Astrocyte of the spinal cord (primary cell): ENCODE measurements around the gene ANXA2.

Experiments used
- DNase-seq: peaks from one replicate; pipeline ENCODE4 v3.0.0; 2011; ENCODE audit warnings: low read depth, low spot score
- H3K4me3 ChIP-seq: 2 replicates; pipeline ENCODE4 v1.5.1; 2011; ENCODE audit warnings: low read depth, mild to moderate bottlenecking, low read length, moderate library complexity
- in situ Hi-C: cut with HindIII; loops from 2 replicates; pipeline ENCODE4 v1.10.0; 2017; ENCODE audit warnings: low sequenced_read_pairs
- TF ChIP-seq, protein P1 (sequence below): IDR thresholded peaks from 2 replicates; pipeline ENCODE4 v1.5.1; 2012; ENCODE audit warnings: low read depth, mild to moderate bottlenecking, low read length, inconsistent platforms

ANXA2 gene

DNA sequence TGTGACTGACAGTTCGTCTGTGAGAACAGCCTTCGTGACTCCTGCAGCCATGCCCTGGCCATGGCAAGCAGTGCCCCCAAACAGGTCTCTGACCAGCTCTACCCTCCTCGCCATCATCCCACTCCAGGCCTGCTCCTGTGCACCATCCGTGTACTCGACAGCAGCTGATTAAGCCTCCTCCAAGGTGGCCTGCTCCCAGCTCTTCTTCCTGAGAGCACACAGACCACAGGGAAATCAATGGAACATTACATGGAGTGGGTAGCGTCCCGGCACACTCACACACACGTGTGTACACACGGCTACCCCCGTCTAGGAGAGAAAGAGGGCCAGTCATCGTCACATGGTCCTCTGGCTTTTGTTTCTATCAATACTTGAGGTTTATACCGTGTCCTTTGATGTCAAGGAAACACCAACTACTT is 21.1 kb downstream of the ANXA2 start:
- no peak overlapping the region for H3K4me3 ChIP-seq
- TF ChIP-seq, protein P1, sequence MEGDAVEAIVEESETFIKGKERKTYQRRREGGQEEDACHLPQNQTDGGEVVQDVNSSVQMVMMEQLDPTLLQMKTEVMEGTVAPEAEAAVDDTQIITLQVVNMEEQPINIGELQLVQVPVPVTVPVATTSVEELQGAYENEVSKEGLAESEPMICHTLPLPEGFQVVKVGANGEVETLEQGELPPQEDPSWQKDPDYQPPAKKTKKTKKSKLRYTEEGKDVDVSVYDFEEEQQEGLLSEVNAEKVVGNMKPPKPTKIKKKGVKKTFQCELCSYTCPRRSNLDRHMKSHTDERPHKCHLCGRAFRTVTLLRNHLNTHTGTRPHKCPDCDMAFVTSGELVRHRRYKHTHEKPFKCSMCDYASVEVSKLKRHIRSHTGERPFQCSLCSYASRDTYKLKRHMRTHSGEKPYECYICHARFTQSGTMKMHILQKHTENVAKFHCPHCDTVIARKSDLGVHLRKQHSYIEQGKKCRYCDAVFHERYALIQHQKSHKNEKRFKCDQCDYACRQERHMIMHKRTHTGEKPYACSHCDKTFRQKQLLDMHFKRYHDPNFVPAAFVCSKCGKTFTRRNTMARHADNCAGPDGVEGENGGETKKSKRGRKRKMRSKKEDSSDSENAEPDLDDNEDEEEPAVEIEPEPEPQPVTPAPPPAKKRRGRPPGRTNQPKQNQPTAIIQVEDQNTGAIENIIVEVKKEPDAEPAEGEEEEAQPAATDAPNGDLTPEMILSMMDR: no peak
- no peak for DNase-seq
- in situ Hi-C loops: no loop called here

DNA sequence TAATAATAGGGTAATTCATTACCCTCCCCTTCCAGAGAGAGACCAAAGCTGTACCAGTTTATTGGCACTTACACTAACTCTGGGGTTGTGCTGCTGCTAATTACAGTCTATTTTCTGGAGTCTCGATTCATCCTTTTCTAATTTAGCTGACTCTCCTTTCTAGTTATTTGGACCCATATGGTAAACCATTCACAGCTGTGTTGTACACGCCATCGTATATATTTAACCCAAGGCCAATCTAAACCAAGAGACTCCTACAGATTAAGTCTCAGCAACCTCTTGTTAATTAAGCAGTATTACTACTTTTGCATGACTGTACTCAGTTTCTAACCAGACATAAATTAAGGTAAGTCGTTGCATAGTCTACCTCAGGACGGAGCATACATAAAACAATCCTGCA is 22.5 kb downstream of the ANXA2 start:
- no peak overlapping the region for H3K4me3 ChIP-seq
- DNase-seq: no peak
- TF ChIP-seq, protein P1: no peak
- in situ Hi-C loops: no loop called here

DNA sequence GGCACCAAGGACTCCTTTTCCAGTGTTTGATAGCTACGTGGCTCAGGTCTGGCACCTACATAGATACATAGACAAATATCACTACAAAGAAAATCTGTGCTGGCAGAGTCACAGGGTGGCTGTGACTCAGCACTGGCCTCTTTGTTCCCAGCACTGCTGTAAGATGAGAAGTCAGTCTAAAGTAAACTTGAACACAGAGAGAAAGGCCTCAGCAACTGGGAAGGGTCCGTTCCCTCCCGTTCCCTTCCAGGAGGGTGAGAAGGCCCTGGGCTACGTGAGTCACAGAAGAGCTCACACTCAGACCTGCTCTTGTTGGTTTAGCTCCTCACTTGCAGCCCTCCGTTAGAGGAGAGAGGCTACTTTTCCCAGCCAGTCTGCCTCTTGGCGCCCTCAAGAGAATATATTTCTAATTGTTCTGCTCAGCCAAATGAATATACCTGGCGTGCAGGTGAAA is 23.1 kb downstream of the ANXA2 start:
- TF ChIP-seq, protein P1: no peak
- in situ Hi-C loops: no loop called here
- H3K4me3 ChIP-seq: no peak overlapping the region
- DNase-seq: peak; percentile 99

DNA sequence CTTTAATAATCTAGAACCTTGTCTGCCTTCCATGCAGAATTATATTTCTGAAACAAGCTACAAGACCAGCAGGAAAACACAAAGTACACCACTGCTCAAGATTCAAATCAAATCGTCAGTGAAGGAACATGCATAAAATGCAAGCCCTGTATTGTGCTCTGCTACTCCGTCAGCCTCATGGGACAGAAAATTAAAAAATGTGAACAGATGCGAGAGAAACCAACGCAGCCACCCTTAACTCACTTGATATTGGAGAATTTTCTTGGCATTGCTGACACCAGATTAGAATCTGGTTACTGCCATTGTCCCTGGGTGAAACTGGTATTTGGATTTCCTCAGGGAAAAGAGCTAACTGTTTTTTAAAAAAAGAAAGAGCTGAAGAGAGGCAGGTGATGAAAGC is 23.6 kb downstream of the ANXA2 start:
- H3K4me3 ChIP-seq: no peak overlapping the region
- in situ Hi-C loops: no loop called here

DNA sequence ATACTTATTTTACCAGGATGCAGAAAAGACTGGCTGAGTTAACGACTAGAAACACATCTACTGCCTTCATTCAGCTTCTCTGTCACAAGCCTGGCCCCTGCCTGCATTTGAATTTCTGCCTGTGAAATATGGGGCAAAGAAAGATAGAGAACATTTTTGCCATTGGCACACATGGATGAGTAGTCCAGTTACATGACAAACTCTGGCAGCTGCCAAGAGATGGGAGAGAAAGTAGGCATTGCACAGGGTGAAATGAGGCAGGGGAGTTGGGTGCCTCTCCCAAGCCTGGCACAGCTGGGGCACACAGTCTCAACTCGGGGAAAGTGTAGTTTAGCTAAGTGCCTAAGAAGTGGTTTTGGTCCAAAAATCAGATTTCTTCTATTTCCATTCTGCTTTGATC is 24.0 kb downstream of the ANXA2 start:
- H3K4me3 ChIP-seq: no peak overlapping the region
- DNase-seq: no peak
- TF ChIP-seq, protein P1: no peak
- in situ Hi-C loops: no loop called here

More for the DNA sequence above, 23.6 kb downstream of the ANXA2 start:
- TF ChIP-seq, protein P1: no peak
- DNase-seq: no peak

DNA sequence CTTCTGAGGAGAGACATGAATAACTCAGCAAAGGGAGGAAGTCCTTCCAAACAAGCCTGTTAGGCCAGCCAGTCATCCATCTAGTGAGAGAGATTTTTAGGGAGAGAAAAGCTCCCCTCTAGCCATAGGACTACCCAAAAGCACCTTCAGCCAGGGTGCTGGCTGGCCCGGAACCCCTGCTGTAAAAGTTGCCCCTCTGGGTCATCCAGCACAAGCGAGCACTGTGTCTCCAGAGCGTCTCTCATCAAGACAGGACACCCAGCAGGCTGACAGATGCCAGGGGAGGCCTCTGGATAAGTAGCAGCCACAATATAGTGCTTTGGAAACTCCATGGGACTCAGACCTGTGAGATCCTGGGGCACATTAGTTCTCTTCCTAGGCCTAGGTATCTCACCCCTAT is 24.5 kb downstream of the ANXA2 start:
- in situ Hi-C loops: no loop called here
- no peak for DNase-seq
- TF ChIP-seq, protein P1: no peak
- H3K4me3 ChIP-seq: no peak overlapping the region

DNA sequence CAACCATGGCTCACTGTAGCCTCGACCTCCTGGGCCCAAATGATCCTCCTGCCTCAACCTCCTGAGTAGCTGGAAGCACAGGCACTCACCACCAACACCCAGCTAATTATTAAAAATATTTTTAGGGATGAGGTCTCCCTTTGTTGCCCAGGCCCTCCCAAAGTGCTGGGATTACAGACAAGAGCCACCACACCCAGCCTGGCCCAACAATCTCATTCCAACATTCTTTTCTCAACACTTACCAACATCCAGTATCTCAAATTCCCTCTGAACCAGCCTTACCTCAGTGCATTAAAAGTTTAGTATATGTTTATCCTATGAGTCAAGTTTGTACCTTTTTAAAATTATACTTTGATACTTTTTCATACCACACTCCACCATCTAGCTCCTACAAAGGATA is 25.0 kb downstream of the ANXA2 start:
- in situ Hi-C loops: no loop called here
- no peak for DNase-seq
- no peak overlapping the region for H3K4me3 ChIP-seq
- TF ChIP-seq, protein P1: no peak
